GM15510 (cell line): ENCODE measurements around the gene AP2M1.

ENCODE experiments used
- POLR2A ChIP-seq: IDR thresholded peaks from 3 replicates; pipeline ENCODE4 v1.6.1; 2011; ENCODE audit warnings: borderline replicate concordance; ENCODE audit not compliant: insufficient read length; ENCODE audit errors: extremely low read depth

Gene AP2M1

GRCh38 chr3:184186184-184186901 lies 11.7 kb downstream of the AP2M1 start, which contains the start of gene ABCF3:
Gene ABCF3 (plus strand): TSS chr3:184186199. CDS start chr3:184186208, 9 bp downstream.
- peak; percentile 55 for TF ChIP-seq POLR2A

GRCh38 chr3:184186902-184187207 lies 12.2 kb downstream of the AP2M1 start:
- no peak for TF ChIP-seq POLR2A

GRCh38 chr3:184188080-184188479 lies 13.4 kb downstream of the AP2M1 start:
- TF ChIP-seq POLR2A: no peak

- no peak for TF ChIP-seq POLR2A
Measured at GRCh38 chr3:184189421-184189820, 14.8 kb downstream of the AP2M1 start.

GRCh38 chr3:184192889-184193288 lies 18.2 kb downstream of the AP2M1 start:
- no peak for TF ChIP-seq POLR2A

GRCh38 chr3:184193991-184194539 lies 19.4 kb downstream of the AP2M1 start:
- TF ChIP-seq POLR2A: no peak

GRCh38 chr3:184196536-184196935 lies 21.9 kb downstream of the AP2M1 start:
- TF ChIP-seq POLR2A: no peak

- no peak for TF ChIP-seq POLR2A
Measured at GRCh38 chr3:184198509-184198908, 23.9 kb downstream of the AP2M1 start.

GRCh38 chr3:184200825-184201224 lies 26.2 kb downstream of the AP2M1 start:
- no peak for TF ChIP-seq POLR2A

GRCh38 chr3:184203526-184203925 lies 28.9 kb downstream of the AP2M1 start:
- no peak for TF ChIP-seq POLR2A

- TF ChIP-seq POLR2A: no peak
Measured at GRCh38 chr3:184209146-184209923, 34.7 kb downstream of the AP2M1 start.

GRCh38 chr3:184211297-184211696 lies 36.6 kb downstream of the AP2M1 start:
- TF ChIP-seq POLR2A: no peak

- TF ChIP-seq POLR2A: no peak
Measured at GRCh38 chr3:184211718-184212117, 37.1 kb downstream of the AP2M1 start.

- no peak for TF ChIP-seq POLR2A
Measured at GRCh38 chr3:184218814-184219213, 44.2 kb downstream of the AP2M1 start.

GRCh38 chr3:184222521-184222920 lies 47.9 kb downstream of the AP2M1 start:
- TF ChIP-seq POLR2A: no peak

GRCh38 chr3:184223946-184224345 lies 49.3 kb downstream of the AP2M1 start:
- no peak for TF ChIP-seq POLR2A

- no peak for TF ChIP-seq POLR2A
Measured at GRCh38 chr3:184227481-184227935, 52.9 kb downstream of the AP2M1 start.
